Sigmoid colon (tissue), 7 donors: ENCODE data around the gene POU5F2. TPM values are rescaled to one million over a fixed set of nuclear protein-coding genes. Genes with fewer than 3 reads are reported as not detected.

Experiments
- DNase-seq: peaks from one replicate; pipeline ENCODE4 v3.0.0-alpha.2; 2019
- H3K27ac ChIP-seq, 4 donors: fragments of 200-600 bp; sonication (generic); one replicate each; pipeline ENCODE4 v1.5.1; 2016 to 2019; ENCODE audit warnings: mild to moderate bottlenecking in 1 of 4
- H3K27me3 ChIP-seq, 3 donors: fragments of 200-600 bp; sonication (generic); one replicate each; pipeline ENCODE4 v1.5.1; 2019; ENCODE audit warnings: mild to moderate bottlenecking in 1 of 3
- H3K36me3 ChIP-seq, 4 donors: fragments of 200-600 bp; sonication (generic); one replicate each; pipeline ENCODE4 v1.5.1; 2016 to 2019
- H3K4me1 ChIP-seq, 4 donors: fragments of 200-600 bp; sonication (generic); one replicate each; pipeline ENCODE4 v1.5.1; 2017 to 2019
- H3K4me3 ChIP-seq, 4 donors: fragments of 200-600 bp; sonication (generic); one replicate each; pipeline ENCODE4 v1.5.1; 2017 to 2019; ENCODE audit warnings: mild to moderate bottlenecking in 2 of 4, moderate library complexity in 1 of 4
- H3K9me3 ChIP-seq, 4 donors: fragments of 200-600 bp in 3 of 4; sonication (generic) in 3 of 4; one replicate each; pipeline versions ENCODE4 v1.5.1 to v1.6.1; 2013 to 2019
- CTCF ChIP-seq, 4 experiments: fragments of 450-650 bp in 3 of 4; fragments of 200-600 bp in 1 of 4; IDR thresholded peaks; one replicate each; pipeline ENCODE4 v1.5.1; 2016 to 2019; ENCODE audit warnings: antibody characterized with exemption in 4 of 4, mild to moderate bottlenecking in 3 of 4, moderate library complexity in 2 of 4
- EP300 ChIP-seq, 4 donors: sonication (generic); formaldehyde crosslinking; IDR thresholded peaks; one replicate each; pipeline ENCODE4 v1.6.1; 2017; ENCODE audit warnings: antibody characterized with exemption in 4 of 4
- POLR2A ChIP-seq, 2 donors: fragments of 450-650 bp; IDR thresholded peaks; one replicate each; pipeline ENCODE4 v1.6.1; 2016; ENCODE audit warnings: antibody characterized with exemption in 2 of 2, mild to moderate bottlenecking in 2 of 2, moderate library complexity in 2 of 2
- POLR2AphosphoS5 ChIP-seq, 4 donors: sonication (generic); formaldehyde crosslinking; IDR thresholded peaks; one replicate each; pipeline ENCODE4 v1.6.1; 2017; ENCODE audit warnings: antibody characterized with exemption in 4 of 4
- WGBS, 2 donors: extraction: QIAGEN DNeasy Blood & Tissue Kit; methylation state at CpG; one replicate each; pipeline ENCODE4 v1.1.7; 2013; 5-methylcytosine and 5-hydroxymethylcytosine counted together
- intact Hi-C: fragments of 100-400 bp; cut with DNase I; formaldehyde crosslinking; loops from one replicate; pipeline ENCODE4 v1.15.1; 2023
- polyA plus RNA-seq, 3 donors: library from polyadenylated mRNA; stranded (reverse); fragments of 200-250 nt; gene quantifications; one replicate each; pipeline ENCODE4 v1.2.3, GENCODE V29; 2013
- total RNA-seq, 4 donors: library from RNA; depleted of rRNA; stranded (reverse); fragments of >200 nt; gene quantifications; one replicate each; pipeline ENCODE4 v1.1.0, GENCODE V29; 2016
- donor health status: healthy with polysubstance abuse.
- donor health status: Bipolar disorder and iron deficiency.
- donor health status: healthy.

POU5F2 gene
- total and polyA plus RNA-seq, 7 donors: under 0.01 to 6.1 (median 2.8) TPM; not detected in 1

GRCh38 chr5:93726595-93726994 is 14.8 kb downstream of the POU5F2 start:
- TF ChIP-seq EP300 (IDR thresholded peaks at IDR 0.05) (no peak), POLR2A (IDR thresholded peaks at IDR 0.05) (no peak), POLR2AphosphoS5 (IDR thresholded peaks at IDR 0.05) (no peak), CTCF (IDR thresholded peaks at IDR 0.05) (no peak)
- 94 to 98% methylated on average over 1 of the region's 1 CpG for WGBS, 2 donors
- Histone ChIP-seq H3K4me3 (no peak overlapping the region), H3K4me1 (peaks cover 0 to 12% (median 0%) of the 10 kb centered on the region in 4 donors), H3K9me3 (no peaks in the 10 kb centered on the region), H3K27ac (no peak overlapping the region), H3K36me3 (no peaks in the 10 kb centered on the region), H3K27me3 (no peaks in the 10 kb centered on the region)
- intact Hi-C loops: no loop called here
- DNase-seq: no peak

- no peaks in the 10 kb centered on the region for H3K9me3 ChIP-seq
- H3K27ac ChIP-seq: no peak overlapping the region
- H3K27me3 ChIP-seq: no peaks in the 10 kb centered on the region
- DNase-seq: no peak
- 95 to 98% methylated on average over 1 of the region's 1 CpG for WGBS, 2 donors
- intact Hi-C loops: no loop called here
- no peaks in the 10 kb centered on the region for H3K36me3 ChIP-seq
- peaks cover 0 to 12% (median 0%) of the 10 kb centered on the region in 4 donors for H3K4me1 ChIP-seq
- no peak for TF ChIP-seq POLR2A (IDR thresholded peaks at IDR 0.05)
- no peak for TF ChIP-seq POLR2AphosphoS5 (IDR thresholded peaks at IDR 0.05)
- TF ChIP-seq CTCF (IDR thresholded peaks at IDR 0.05): no peak
- no peak for TF ChIP-seq EP300 (IDR thresholded peaks at IDR 0.05)
- no peak overlapping the region for H3K4me3 ChIP-seq
These were observed 16.6 kb downstream of the POU5F2 start for GRCh38 chr5:93724791-93725190.

GRCh38 chr5:93723681-93724080 is 17.7 kb downstream of the POU5F2 start:
- Histone ChIP-seq H3K4me3 (no peak overlapping the region), H3K27ac (no peak overlapping the region), H3K9me3 (no peaks in the 10 kb centered on the region), H3K4me1 (peaks cover 0 to 12% (median 0%) of the 10 kb centered on the region in 4 donors), H3K27me3 (no peaks in the 10 kb centered on the region), H3K36me3 (no peaks in the 10 kb centered on the region)
- intact Hi-C loops: no loop called here
- WGBS, 2 donors: 77 to 82% methylated on average over 4 of the region's 4 CpGs
- DNase-seq: no peak
- TF ChIP-seq EP300 (IDR thresholded peaks at IDR 0.05) (no peak), POLR2A (IDR thresholded peaks at IDR 0.05) (no peak), POLR2AphosphoS5 (IDR thresholded peaks at IDR 0.05) (no peak), CTCF (IDR thresholded peaks at IDR 0.05) (no peak)

- Histone ChIP-seq H3K4me1 (peaks cover 0 to 12% (median 0%) of the 10 kb centered on the region in 4 donors), H3K9me3 (no peaks in the 10 kb centered on the region), H3K36me3 (no peaks in the 10 kb centered on the region), H3K4me3 (no peak overlapping the region), H3K27me3 (no peaks in the 10 kb centered on the region), H3K27ac (no peak overlapping the region)
- TF ChIP-seq POLR2AphosphoS5 (IDR thresholded peaks at IDR 0.05) (no peak), POLR2A (IDR thresholded peaks at IDR 0.05) (no peak), EP300 (IDR thresholded peaks at IDR 0.05) (no peak), CTCF (IDR thresholded peaks at IDR 0.05) (no peak)
- intact Hi-C loops: no loop called here
- DNase-seq: no peak
These were observed 18.4 kb downstream of the POU5F2 start for GRCh38 chr5:93723005-93723404.

- H3K36me3 ChIP-seq: no peaks in the 10 kb centered on the region
- WGBS, 2 donors: 48 to 75% methylated on average over 3 of the region's 3 CpGs
- H3K27me3 ChIP-seq: no peaks in the 10 kb centered on the region
- H3K4me1 ChIP-seq: peaks cover 0 to 12% (median 0%) of the 10 kb centered on the region in 4 donors
- DNase-seq: no peak
- H3K4me3 ChIP-seq: no peak overlapping the region
- no peak for TF ChIP-seq POLR2AphosphoS5 (IDR thresholded peaks at IDR 0.05)
- TF ChIP-seq CTCF (IDR thresholded peaks at IDR 0.05): no peak
- no peak for TF ChIP-seq POLR2A (IDR thresholded peaks at IDR 0.05)
- no peak for TF ChIP-seq EP300 (IDR thresholded peaks at IDR 0.05)
- no peak overlapping the region for H3K27ac ChIP-seq
- H3K9me3 ChIP-seq: no peaks in the 10 kb centered on the region
- intact Hi-C loops: no loop called here
These were observed 18.8 kb downstream of the POU5F2 start for GRCh38 chr5:93722588-93722987.
